KOPT-K1 (cell line): ENCODE data around the gene PROM1.

Source experiments
- H3K27ac ChIP-seq: fragments of 200-600 bp; sonication (generic); 2 replicates; pipeline ENCODE4 v1.5.1; 2016; ENCODE audit warnings: antibody characterized with exemption, mild to moderate bottlenecking, low read depth, low read length; ENCODE audit not compliant: poor library complexity, severe bottlenecking
- H3K36me3 ChIP-seq: fragments of 200-600 bp; sonication (generic); 2 replicates; pipeline ENCODE4 v1.5.1; 2017; ENCODE audit warnings: antibody characterized with exemption, mild to moderate bottlenecking, low read length, moderate library complexity; ENCODE audit not compliant: insufficient read depth
- H3K9me3 ChIP-seq: fragments of 200-600 bp; sonication (generic); 2 replicates; pipeline ENCODE4 v1.5.1; 2017; ENCODE audit warnings: antibody characterized with exemption, low read length, mild to moderate bottlenecking; ENCODE audit not compliant: insufficient read depth, poor library complexity, severe bottlenecking

PROM1 gene

DNA sequence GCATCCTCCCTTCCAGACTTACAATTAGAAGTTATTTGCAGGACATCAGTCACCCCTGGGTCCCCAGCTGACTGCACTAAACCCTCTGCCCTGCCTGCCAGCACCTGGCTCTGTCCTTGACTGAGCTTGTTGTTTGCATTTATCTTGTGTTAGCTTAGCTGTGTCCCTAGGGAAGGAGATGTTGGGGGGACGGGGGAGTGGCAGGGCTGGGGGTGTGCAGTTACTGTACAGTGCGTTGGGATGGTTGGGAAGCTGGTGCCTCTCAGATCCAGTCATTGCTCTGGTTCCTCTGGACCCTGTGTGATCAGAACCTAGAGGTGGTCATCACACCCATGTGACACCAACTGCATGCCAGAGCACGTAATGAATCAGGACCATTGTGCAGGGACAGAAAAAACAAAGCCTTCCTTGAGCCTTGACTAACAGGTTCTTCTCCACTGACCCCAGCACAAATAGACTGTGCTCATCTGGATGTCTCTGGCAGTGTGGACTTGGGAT lies 32.7 kb upstream of the PROM1 start:
- H3K9me3 ChIP-seq = no peaks in the 10 kb centered on the region
- H3K36me3 ChIP-seq = no peaks in the 10 kb centered on the region
- no peak overlapping the region for H3K27ac ChIP-seq

DNA sequence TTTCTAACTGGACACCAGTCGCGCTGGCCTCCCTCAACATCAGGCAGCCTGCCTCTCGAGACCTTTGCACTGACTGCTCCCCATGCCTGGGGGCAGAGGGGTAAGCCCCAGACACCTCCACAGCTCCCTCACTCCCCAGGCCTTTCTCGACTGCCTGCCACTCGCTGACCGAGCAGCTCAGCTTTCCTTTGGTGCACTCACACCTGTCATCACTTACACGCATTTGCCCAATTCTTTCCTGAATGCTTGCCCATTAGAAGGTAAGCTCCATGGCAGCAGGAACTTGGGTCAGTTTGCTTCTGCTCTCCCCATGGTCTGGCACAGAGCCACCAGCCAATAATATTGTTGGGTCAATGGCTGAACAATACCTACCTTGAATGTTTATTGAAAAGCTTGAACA lies 32.2 kb upstream of the PROM1 start:
- Histone ChIP-seq H3K9me3 (no peaks in the 10 kb centered on the region), H3K27ac (no peak overlapping the region), H3K36me3 (no peaks in the 10 kb centered on the region)

DNA sequence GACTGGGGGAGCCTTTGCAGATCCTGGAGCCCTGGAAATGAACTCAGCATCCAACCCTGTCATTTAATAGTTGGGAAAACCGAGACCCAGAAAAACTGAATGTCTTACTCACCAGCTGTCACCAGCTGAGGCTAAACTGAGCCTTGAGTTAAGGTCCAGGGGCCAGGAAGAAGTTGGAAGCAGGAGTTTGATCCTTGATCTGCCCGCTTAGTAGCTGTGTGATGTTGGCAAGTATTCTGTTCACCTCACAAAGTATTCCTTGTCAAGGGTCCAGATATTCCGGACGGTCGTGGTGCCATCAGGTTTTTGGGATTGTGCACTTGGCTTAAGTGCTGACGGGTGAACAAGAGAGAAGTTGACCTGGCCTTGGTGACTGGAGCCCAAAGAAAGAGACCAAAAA lies 30.7 kb upstream of the PROM1 start:
- H3K9me3 ChIP-seq = no peaks in the 10 kb centered on the region
- H3K36me3 ChIP-seq = no peaks in the 10 kb centered on the region
- H3K27ac ChIP-seq = no peak overlapping the region

DNA sequence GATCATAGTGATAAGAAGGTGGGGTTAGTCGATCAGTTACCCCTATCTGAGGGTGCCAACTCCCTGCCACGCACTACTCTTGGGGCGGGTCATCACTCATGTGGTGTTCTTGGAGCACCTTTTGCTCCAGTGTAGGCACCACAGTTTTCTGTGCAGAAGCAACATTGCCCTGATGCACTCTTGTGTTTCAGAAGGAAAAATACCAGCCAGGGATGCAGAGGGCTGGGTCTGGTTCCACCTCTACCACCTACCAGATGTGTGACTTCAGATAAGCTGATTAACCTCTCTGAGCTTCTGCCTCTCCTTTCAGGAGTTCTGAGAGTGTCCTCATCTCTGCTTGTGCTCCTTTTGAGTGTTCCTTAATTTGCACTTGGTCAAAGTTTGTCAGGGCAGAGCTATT lies 29.9 kb upstream of the PROM1 start:
- no peak overlapping the region for H3K27ac ChIP-seq
- no peaks in the 10 kb centered on the region for H3K36me3 ChIP-seq
- no peaks in the 10 kb centered on the region for H3K9me3 ChIP-seq

DNA sequence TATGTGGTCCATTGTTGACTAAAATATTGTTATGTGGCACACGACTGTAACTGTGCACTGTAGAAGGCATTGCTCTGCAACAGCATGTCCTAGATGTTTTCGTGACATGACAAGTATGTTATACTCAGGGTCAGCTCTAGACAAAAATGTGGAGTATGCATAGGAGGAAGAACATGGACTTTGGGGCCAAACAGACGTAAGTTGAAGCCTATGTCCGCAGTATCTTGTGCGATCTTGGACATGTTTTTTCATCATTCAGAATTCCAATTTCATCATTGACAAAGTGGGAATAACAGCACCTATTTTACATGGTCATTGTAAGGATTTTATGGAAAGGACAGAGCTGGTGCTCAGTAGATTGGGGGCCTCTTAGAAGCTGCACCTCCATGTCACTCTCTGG lies 27.7 kb upstream of the PROM1 start:
- Histone ChIP-seq H3K36me3 (no peaks in the 10 kb centered on the region), H3K9me3 (no peaks in the 10 kb centered on the region), H3K27ac (no peak overlapping the region)

DNA sequence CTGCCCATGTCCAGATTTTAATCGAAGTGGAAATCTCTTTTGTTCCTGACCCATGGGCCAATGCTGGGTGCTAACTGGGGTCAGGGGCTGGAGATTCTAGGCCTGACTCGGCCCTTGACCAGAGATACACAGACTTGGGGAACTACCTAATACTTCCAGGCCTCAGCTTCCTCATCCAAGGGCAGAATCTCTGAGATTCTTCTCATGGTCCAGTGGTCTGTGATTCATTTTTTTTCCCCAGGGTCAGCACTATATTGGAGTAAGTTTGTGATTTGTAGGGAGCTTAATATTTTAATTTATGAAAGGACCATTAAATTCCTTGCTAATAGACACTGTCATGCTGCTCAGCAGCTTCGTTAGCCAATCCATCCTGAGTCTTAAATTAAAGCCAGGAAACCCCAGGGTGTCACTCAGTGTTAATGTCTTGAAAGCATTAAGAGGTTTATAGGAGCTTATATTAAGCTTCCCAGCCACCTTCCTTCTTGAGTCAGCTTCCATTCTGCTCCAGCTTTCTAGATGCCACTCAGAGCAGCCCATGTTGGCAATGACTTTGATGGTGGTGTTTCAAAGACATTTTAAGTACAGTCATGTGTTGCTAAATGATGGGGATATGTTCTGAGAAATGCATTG lies 27.0 kb upstream of the PROM1 start:
- Histone ChIP-seq H3K9me3 (no peaks in the 10 kb centered on the region), H3K27ac (no peak overlapping the region), H3K36me3 (no peaks in the 10 kb centered on the region)

DNA sequence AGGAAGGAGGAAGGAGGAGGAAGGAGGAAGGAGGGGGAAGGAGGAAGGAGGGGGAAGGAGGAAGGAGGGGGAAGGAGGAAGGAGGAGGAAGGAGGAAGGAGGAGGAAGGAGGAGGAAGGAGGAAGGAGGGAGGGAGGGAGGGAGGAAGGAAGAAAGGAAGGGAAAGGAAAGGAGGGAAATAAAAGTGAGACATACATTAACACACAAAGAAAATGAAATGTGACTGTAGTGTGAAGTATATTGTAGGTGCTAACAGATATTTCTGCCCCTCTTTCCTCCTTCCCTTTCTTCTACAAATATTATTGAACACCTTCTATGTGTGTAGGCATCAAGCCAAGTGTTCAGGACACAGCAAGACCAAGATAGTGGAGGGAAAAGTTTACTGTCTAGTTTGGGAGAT lies 26.4 kb upstream of the PROM1 start:
- no peak overlapping the region for H3K27ac ChIP-seq
- no peaks in the 10 kb centered on the region for H3K36me3 ChIP-seq

DNA sequence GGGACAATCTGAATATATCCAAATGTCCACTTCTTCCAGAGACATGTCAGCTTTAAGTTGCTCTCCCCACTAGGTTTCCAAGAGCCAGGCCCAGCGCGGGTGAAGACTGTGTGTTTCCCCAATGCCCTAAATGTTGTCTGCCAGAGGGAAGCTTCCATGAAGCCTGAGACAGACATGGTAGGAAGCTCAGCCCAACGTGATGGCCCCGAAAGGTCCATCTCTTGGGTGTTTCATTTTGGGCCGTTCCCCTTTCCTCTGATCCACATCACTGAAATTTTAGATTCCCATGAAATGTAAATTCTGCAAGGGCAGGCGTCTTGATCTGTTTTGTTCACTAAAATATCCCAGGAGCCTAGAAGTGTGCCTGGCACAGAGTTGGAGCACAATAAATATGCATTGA lies 25.4 kb upstream of the PROM1 start:
- H3K27ac ChIP-seq = no peak overlapping the region
- H3K9me3 ChIP-seq = no peaks in the 10 kb centered on the region
- H3K36me3 ChIP-seq = no peaks in the 10 kb centered on the region

More for the DNA sequence above, 26.4 kb upstream of the PROM1 start:
- H3K9me3 ChIP-seq = no peaks in the 10 kb centered on the region

DNA sequence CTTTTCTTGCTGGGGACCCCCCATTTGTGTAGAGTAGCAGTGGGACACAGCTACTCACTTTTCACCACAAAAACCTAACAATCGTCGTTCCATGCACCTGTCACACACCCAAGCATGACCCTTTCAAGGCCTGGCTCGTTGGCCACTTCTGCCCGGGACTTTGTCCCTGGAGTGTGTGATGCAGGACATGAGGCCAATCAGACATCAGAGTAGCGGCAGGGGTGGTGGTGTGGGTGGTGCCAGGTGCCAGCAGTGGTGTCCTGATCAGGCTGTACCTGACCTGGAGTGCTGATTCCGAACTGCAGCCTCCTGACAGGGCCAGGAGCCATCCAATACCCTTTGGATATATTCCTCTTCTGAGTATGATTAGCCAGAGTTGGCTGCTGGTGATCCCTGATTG lies 23.1 kb upstream of the PROM1 start:
- Histone ChIP-seq H3K9me3 (no peaks in the 10 kb centered on the region), H3K27ac (no peak overlapping the region), H3K36me3 (no peaks in the 10 kb centered on the region)

DNA sequence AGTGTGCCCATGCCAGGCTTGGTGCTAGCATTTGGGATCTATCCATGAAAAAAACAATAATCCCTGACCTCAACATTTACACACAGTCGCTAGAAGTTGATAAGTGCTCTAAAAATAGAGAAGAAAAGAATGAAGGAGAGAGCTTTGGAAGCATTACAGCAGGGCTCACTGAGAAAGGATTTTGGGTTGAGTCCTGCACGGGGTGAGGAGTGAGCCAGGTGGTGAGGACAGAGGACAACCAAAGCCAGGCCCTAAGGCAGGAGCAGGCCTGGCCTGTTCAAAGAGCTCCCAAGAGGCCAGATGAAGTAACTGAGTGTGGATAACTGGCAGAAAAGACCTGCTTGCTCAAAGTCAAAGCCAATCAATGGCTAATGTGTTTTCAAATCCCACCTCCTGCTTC lies 20.7 kb upstream of the PROM1 start:
- H3K36me3 ChIP-seq = no peaks in the 10 kb centered on the region

DNA sequence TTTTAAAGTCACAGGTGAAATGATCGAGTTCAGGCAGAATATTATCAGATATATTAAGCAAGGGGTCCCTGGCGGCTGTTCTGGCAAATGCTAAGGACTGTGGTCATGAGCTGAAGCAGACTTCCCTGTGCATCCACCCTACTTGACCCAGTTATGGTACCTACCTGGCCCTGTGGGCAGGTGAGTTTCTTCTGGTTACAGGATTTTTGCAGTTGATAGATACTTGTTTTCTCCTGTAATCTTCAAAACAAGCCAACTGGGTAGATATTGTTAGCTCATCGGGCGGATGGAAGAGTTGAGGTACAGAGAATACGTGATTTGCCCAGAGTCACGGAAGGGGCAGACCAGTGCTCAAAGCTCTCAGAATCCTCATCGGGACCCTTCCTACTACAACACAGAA lies 18.5 kb upstream of the PROM1 start:
- no peak overlapping the region for H3K27ac ChIP-seq
- H3K9me3 ChIP-seq = no peaks in the 10 kb centered on the region
- H3K36me3 ChIP-seq = no peaks in the 10 kb centered on the region

More for the DNA sequence above, 20.7 kb upstream of the PROM1 start:
- no peaks in the 10 kb centered on the region for H3K9me3 ChIP-seq
- no peak overlapping the region for H3K27ac ChIP-seq

DNA sequence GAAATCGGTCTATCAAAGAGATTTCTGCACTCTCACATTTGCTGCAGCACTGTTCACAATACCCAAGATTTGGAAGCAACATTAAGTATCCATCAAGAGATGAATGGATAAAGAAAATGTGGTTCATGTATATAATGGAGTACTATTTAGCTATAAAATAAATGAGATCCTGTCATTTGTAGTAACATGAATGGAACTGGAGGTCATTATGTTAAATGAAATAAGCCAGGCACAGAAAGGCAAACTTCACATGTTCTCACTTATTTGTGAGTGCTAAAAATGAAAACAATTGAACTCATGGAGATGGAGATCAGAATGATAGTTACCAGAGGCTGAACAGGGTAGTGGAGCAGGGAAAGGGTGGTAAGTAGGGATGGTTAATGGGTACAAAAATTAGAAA lies 17.0 kb upstream of the PROM1 start:
- Histone ChIP-seq H3K27ac (no peak overlapping the region), H3K36me3 (no peaks in the 10 kb centered on the region), H3K9me3 (no peaks in the 10 kb centered on the region)

DNA sequence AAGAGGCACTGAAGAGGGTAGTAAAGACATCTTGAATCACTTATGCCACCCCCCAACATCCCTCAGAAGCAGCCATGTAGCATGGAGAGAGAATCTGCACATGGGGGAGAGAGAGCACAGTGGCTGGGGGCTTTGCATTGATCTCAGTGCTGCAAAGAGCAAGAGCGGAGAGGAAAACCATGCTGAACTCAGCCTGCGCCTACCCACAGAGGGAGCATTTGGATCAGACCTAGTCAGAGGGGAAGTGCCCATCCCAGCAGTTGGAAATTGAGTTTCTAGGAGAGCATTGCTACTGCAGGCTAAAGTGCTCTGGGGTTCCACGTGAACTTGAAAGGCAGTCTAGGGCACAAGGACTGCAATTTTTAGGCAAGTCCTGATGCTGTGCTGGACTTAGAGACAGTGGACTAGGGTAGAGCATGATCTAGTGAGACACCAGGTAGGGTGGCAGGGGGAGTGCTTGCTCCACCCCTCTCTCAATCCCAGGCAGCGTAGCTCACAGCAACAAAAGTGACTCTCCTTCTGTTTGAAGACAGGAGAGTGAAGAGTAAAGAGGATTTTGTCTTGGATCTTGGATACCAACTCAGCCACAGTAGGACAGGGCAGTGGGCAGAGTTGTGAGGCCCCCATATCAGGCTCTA lies 9.0 kb upstream of the PROM1 start:
- Histone ChIP-seq H3K36me3 (no peaks in the 10 kb centered on the region), H3K27ac (no peak overlapping the region), H3K9me3 (no peaks in the 10 kb centered on the region)

DNA sequence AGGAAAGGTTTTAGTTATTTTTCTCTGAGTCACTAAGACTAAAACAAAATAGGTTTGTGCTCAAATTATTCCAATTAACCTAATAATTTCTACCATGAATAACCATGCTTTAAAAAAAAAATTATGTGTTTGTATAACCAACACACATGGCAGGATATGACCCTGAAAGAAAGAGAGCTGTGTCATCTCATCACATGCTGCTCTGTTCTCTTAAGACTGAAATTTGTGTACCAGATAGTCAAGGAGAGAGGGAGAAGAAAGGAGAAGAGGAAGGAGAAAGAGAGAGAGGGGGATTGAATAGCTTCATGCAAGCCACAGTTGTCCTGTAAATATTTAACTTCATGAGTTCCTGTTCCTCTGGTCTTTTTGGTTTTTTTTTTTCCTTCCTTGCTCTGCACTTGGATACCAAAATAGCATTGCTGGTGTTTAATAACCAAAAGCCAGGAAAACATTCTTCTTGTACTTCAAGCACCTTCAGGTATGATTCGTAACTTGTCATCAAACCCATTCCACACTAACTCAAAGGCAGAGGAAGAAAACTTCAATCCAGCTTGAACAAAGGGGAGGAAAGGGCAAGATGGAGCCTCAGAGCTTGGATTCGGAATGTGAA lies 6.4 kb upstream of the PROM1 start:
- no peak overlapping the region for H3K27ac ChIP-seq
- no peaks in the 10 kb centered on the region for H3K36me3 ChIP-seq
- no peaks in the 10 kb centered on the region for H3K9me3 ChIP-seq

DNA sequence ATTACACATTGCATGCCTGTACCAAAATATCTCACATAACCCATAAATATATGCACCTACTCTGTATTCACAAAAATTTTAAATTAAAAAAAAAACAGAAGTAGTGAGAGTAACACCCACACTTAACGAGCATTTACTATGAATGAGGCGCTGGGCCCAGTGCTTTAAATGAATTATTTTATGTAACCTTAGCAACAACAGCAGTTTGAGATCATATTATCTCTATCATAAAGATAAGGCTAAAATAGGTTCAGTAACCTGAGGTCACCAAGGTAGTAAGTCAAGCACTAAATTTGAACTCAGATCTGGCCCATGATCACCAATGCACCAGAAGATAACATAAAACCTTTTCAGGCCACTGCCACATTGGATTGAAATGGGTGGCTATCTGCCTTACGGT lies 5.3 kb upstream of the PROM1 start:
- Histone ChIP-seq H3K9me3 (no peaks in the 10 kb centered on the region), H3K36me3 (no peaks in the 10 kb centered on the region), H3K27ac (no peak overlapping the region)

DNA sequence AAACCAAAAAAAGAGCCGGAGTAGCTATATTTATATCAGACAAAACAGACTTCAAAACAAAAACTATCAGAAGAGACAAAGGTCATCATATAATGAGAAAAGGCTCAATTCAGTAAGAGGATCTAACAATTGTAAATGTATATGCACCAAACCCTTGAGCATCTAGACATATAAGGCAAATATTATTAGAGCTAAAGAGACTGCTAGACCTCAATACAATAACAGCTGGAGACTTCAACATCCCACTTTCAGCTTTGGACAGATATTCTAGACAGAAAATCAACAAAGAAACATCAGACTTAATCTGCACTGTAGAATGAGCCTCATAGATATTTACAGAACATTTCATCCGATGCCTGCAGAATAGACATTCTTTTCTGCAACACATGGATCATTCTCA lies 4.8 kb upstream of the PROM1 start:
- Histone ChIP-seq H3K9me3 (peaks cover 4% of the 10 kb centered on the region), H3K36me3 (no peaks in the 10 kb centered on the region), H3K27ac (no peak overlapping the region)
